Right kidney (tissue), 1 donor: ENCODE measurements around the gene TRIO.
"Not testable (repeated sequence)": the region's sequence is repeated elsewhere in the genome, so short reads cannot be mapped to it uniquely, and the experiment has no call there.

Experiments used
- DNase-seq: peaks from one replicate; pipeline ENCODE4 v3.0.0-alpha.2; 2016

Gene TRIO

DNA sequence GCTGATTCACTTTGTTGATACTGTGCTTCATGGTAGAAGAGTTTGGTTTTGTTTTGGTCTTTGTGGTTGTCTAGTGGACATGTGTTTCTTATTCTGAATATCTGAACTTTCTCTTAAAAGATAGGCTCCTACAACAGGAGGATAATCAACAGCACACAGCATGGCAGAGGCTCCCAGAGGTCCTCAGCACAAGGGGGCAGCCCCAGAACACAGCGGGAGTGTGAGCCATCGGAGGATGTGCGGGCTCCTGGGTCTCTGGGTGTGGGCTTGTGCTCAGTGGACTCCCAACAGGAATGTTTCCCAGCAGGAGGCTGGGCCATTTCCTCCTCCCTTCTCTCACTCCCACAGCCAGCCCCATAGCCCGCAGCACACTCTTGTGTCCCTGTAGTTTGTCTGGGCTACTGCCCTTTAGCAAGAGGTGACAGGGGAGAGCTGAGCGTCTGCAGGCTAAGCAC, 274.2 kb downstream of the TRIO start:
- DNase-seq = no peak

DNA sequence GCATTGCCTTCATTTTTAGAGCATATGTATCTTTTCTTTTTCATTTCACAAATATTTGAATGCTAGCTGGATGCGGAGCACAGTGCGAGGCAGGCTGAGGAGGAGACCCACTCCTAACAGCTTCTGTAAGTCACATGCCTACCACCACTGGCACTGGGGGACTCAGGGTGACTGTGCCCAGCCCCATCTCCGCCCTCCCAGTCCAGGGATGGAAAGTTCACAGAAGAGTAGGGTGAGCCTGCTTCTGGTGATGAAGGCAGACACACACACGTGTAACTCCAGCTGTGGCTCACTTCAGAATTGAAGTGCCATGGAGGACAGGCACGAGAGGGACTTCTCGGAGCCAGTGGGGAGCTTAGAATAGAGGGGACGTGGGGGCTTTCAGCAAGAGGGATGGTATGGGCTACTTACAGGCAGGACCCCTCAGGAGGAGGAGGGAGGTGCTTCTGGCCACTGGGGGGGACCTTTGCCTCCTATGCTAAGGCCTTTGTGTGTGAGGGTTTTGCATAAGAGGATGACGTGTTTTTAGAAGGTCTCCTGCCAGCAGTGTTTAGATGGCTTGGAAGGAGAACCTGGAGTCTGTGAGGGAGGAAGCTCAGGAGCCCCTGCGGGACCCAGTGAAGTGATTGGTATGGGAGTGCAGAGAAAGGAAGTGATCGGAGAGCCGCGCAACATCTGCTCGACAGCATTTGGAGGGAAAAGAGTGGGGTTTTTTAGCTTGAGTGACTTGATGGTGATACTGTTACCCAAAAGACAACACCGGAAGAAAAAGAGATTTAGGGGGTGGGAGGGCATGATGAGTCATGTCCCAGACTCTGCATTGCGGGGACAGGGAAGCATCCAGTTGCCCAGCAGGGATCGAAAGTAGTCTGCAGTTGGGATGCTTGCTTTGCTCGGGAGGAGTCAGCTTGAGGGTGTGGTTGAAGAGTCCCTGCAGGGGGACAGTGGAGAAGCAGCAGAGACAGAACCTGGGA, 274.9 kb downstream of the TRIO start:
- no peak for DNase-seq

DNA sequence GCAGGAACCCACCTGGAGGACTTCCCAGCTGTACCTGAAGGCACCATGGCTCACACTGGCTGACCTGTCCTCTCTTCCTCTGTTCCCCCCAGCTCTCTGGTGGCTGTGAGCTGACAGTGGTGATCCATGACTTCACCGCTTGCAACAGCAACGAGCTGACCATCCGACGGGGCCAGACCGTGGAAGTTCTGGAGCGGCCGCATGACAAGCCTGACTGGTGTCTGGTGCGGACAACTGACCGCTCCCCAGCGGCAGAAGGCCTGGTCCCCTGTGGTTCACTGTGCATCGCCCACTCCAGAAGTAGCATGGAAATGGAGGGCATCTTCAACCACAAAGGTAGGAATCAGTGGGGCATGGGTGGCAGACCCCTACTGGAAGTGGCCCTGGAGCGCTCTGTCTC, 276.5 kb downstream of the TRIO start:
- DNase-seq = no peak

DNA sequence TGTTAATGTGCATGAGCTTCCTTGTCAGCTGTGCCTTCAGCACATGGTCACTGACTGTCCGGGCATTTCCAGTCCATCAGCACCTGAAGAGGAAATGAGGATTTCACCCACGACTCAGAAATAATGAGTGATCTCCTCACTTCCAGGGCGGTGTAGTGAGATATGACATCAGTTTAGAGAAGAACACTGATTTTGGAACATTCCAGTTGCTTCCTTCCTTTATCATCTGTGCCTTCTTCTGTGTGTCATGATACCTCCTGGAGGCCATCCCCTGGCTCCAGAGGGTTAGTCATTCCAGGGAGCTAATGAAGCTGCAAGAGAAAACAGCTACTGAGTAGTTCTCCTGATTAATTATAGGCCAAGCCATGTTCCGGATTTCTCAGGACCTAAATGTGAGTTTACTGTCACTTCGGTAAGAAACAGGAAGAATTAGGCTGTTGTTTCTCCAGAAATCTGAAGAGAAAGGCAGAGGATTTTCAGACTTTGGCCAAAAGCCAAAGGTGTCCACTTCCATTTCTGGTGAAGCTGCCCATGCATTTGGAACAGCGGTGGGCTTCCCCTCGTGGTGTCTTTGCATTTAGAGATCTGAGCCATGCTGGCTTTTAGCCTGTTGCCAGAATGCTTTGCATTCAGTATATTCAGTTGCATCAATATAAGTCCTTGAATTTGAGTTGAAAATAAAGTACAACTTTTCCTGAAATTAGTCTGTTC, 277.1 kb downstream of the TRIO start:
- no peak for DNase-seq

DNA sequence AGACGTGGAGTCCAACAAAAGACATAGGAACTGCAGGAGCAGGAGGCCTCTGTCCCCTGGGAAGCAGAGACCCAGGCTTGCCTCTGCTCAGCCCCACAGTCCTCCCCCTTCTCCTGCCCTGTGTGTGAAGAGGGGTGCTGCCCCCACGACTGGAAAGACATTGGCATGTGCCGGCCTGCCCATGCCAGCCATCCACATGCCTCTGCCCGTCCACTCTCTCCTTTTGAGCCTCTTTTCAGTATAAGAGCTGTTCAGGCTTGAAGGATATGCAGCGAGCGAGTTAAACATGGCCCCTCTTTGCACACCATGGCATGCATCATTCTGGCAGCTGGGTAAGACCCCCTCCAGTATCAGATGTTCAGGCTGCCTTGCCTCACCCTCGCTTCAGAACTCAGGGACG, 278.7 kb downstream of the TRIO start:
- DNase-seq = no peak

DNA sequence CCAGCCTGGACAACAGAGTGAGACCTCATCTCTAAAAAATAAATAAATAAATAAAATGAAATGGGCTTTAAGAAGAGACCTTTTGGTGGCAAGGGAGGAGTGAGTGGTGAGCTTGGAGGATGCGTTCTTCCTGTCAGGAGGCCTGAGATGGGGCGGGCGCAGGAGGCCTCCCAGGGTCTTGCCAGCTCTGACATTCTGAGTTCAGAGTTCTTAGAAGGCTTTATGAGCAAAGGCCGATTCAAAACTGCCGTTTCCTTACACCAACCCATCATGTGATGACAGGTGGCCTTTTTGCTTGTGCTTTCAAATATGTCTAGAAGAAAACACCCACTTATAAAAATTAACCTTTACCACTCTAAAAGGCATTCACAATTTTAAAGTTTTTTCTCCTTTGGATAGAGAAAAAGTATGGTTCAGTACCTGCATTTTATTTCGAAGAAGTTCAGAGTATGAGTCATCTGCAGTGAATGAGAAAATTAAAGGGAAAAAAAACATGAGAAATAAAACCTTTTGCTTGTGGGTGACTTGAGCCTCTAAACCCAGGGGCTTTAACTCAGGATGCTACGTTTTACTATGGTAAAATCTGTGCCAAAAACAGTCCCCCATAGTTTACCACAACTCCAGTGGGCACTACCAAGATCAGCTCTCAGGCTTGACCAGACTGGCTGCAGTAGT, 281.0 kb downstream of the TRIO start:
- DNase-seq = no peak

- no peak for DNase-seq
Measured at GRCh38 chr5:14425559-14425958, 282.4 kb downstream of the TRIO start.

- no peak for DNase-seq
Measured at GRCh38 chr5:14426521-14426920, 283.4 kb downstream of the TRIO start.

DNA sequence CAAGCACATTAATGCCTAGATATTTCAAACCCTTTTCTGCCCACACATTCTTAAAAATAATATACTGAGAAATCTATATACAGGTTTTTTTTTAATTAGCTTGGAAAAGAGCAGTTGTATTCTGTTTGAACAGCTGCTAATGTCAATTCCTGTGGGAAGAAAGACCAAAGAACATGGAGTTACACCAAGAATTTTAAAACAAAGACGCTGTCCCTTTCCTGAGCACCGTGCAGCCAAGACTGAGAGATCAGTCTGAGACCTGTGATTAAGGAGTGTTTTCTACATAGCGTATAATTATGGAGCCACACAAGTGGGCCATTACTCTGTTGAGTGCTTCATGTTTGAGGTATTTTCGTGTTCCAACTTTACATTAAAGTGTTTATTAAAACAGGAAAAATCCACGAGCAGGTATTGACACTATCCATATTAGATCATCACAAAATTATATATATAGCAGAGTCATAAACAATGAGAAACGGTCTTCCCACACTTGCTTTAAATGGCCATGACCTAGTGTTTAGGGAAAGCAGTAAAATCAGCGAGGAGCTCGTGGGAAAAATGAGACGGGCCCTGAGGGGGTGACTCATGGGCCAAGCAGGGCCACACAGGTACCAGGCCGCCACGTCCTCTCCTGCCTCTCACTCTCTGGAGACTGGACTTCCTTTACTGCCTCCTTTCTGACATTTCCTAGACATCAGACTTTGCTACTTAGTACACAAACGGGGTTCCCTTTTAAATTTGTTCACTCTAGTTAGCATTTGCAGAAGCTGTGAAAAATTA, 285.4 kb downstream of the TRIO start:
- DNase-seq = no peak

DNA sequence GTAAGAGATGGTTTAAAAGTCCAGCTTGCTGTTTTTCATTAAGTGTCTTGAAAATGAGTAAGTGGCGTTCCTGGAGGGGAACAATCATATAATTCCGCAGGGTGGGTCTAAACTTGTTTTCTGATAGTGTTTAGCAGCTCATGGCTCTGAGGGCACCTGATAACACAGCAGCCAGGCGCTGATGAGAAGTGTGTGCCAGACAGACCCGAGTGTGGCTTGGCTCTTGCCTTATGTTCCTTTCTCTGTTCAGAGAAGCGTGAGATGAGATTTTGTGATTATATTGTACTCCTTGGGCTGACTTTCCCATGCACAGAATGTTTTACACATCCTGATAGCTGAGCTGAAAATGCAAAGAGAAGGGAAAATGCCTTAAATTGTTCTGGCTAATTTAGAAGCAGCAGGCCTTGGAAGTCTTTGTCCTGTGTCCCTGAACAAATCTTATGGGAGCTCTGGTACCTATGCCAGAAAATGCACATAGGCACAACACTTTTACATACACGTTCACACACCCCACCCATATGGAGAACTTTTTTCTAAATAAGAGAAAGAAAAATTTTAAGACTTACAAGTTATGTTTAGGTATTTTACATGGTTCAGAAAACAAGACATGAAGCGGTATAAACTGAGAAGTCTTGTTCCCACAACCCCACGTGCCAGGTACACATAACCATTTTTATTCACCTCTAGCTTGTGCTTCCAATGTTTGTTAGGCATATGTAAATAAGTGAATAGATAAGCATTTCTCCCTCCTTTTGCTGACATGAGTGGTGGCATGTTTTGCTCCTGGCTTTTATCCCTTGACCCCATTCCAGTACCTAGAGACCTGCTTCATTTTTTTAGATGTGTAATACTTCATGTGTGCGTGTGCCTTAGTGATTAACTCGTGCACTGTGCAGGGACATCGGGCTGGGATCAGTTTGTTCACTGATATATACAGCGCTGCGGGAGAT, 286.2 kb downstream of the TRIO start:
- DNase-seq = no peak

DNA sequence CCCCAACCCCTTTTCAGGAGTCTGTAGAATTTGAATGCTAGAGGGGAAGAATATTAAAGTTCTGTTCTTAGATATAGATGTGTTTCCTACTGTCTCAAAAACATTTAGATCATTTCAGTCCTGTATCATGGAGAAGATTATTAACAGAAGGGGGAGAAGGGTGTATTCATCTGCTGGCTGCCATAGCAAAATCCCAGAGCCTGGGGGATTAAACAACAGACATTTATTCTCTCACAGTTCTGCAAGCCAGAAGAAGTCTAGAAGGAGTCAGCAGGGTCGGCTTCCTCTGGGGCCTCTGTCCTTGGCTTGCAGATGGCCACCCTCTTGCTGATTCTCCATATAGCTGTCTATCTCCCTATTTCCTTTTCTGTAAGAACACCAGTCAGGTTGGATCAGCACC, 288.4 kb downstream of the TRIO start:
- no peak for DNase-seq

DNA sequence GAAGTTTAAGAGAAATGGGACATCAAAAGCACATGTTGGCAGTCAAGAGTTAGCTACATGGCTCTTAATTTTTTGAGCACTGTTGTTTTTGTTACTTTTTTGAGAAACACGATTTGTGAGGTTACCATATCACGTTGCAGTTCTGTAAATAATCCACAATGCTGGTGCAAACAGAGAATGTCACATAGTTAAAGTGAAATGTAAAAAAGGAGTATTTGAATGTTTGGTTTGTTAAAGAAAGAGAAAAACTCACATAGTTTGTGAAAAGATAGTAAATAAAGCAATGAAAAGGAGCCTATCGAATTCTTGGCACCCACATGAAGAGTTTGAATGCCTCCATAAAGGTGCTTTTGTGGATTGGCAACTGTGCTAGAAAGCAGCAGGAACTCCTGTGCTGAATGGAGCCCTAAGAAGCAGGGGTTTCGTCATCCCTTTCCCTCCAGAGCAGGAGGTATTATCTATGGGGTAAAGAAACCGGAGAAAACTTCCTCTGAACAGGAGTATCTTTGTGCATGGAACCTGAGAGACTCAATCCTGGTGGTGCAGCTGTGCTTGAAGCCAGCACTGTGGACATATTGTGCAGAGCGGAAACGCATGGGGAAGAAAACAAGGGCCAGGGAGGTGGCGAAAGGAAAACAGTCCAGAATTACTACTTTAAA, 289.9 kb downstream of the TRIO start:
- peak; percentile 33 for DNase-seq

GRCh38 chr5:14435481-14435880, 292.3 kb downstream of the TRIO start:
- no peak for DNase-seq

GRCh38 chr5:14436122-14436521, 293.0 kb downstream of the TRIO start:
- DNase-seq = not testable (repeated sequence)

GRCh38 chr5:14436801-14437542, 293.8 kb downstream of the TRIO start:
- DNase-seq = no peak

GRCh38 chr5:14438195-14438606, 295.1 kb downstream of the TRIO start:
- DNase-seq = no peak

DNA sequence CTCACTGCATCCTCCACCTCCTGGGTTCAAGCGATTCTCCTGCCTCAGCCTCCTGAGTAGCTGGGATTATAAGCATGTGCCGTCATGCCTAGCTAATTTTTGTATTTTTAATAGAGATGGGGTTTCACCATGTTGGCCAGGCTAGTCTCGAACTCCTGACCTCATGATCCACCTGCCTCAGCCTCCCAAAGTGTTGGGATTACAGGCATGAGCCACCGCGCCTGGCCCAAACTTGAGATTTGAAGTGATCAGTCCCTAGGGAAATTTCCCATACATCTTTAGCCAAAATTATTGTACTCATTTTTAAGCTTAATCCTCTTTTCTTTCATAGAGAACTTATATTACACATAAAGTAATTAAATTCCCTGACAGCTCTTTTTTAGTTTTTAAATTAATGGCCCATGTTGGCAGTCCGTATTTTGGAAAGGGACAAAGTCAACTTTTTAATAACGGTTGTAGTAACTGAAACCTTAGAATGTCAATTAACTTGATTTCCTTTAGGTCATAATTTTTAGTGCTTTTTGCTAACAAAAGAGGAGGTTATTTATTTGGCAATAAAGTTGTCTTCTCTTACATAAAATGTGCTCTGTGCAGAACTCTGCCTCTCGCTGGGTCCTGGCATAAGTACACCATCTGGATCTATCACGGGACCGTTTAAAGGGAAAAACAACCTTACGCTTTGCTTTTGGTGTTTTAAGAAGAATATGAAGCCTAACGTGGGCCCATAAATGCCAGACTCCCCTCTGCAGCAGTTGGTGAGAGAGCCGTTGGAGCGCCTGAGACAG, 296.1 kb downstream of the TRIO start:
- DNase-seq = peak; percentile 59

GRCh38 chr5:14440223-14440581, 297.1 kb downstream of the TRIO start:
- no peak for DNase-seq
